H9 (cell line): ENCODE measurements around the gene SRGAP3. TPM values are rescaled to one million over a fixed set of nuclear protein-coding genes. Genes with fewer than 3 reads are reported as not detected.

ENCODE experiments used
- DNase-seq: peaks from one replicate; pipeline ENCODE4 v3.0.0-alpha.2; 2017
- H2AFZ ChIP-seq: one replicate; pipeline ENCODE4 v1.6.1; 2013; ENCODE audit warnings: mild to moderate bottlenecking, low read length, control low read depth, moderate library complexity
- H2AK5ac ChIP-seq: 2 replicates; pipeline ENCODE4 v1.6.1; 2013; ENCODE audit warnings: low read length, control low read depth, mixed read lengths; ENCODE audit not compliant: insufficient read length
- H2BK120ac ChIP-seq: one replicate; pipeline ENCODE4 v1.6.1; 2013; ENCODE audit warnings: low read depth, mild to moderate bottlenecking, low read length, control low read depth, inconsistent platforms; ENCODE audit not compliant: poor library complexity, severe bottlenecking
- H2BK12ac ChIP-seq: 2 replicates; pipeline ENCODE4 v1.6.1; 2013; ENCODE audit warnings: low read length, control low read depth, mixed read lengths, low read depth; ENCODE audit not compliant: insufficient read length
- H2BK15ac ChIP-seq: 2 replicates; pipeline ENCODE4 v1.6.1; 2013; ENCODE audit warnings: low read depth, low read length, control low read depth
- H2BK20ac ChIP-seq: one replicate; pipeline ENCODE4 v1.6.1; 2013; ENCODE audit warnings: low read depth, mild to moderate bottlenecking, low read length, control low read depth, inconsistent platforms; ENCODE audit not compliant: poor library complexity, severe bottlenecking
- H2BK5ac ChIP-seq: 2 replicates; pipeline ENCODE4 v1.6.1; 2013; ENCODE audit warnings: low read length, control low read depth, mixed read lengths; ENCODE audit not compliant: insufficient read length
- H3K14ac ChIP-seq: 2 replicates; pipeline ENCODE4 v1.6.1; 2013; ENCODE audit warnings: low read length, control low read depth; ENCODE audit not compliant: insufficient read depth
- H3K18ac ChIP-seq: 2 replicates; pipeline ENCODE4 v1.6.1; 2013; ENCODE audit warnings: low read depth, mild to moderate bottlenecking, mixed read lengths, low read length, control low read depth; ENCODE audit not compliant: insufficient read length
- H3K23ac ChIP-seq: 2 replicates; pipeline ENCODE4 v1.6.1; 2013; ENCODE audit warnings: low read length, control low read depth, mixed read lengths, low read depth; ENCODE audit not compliant: insufficient read length
- H3K23me2 ChIP-seq: 2 replicates; pipeline ENCODE4 v1.6.1; 2013; ENCODE audit warnings: low read depth, mild to moderate bottlenecking, mixed read lengths, low read length, control low read depth; ENCODE audit not compliant: insufficient read length, poor library complexity, severe bottlenecking
- H3K27ac ChIP-seq: 2 replicates; pipeline ENCODE4 v1.5.1; 2013; ENCODE audit warnings: low read length, control low read depth, mixed read lengths, low read depth; ENCODE audit not compliant: insufficient read length
- H3K27me3 ChIP-seq: 2 replicates; pipeline ENCODE4 v1.6.1; 2013; ENCODE audit warnings: low read length, control low read depth, inconsistent platforms; ENCODE audit not compliant: insufficient read depth
- H3K4ac ChIP-seq: 2 replicates; pipeline ENCODE4 v1.6.1; 2013; ENCODE audit warnings: low read depth, mild to moderate bottlenecking, control low read depth, inconsistent platforms, low read length, moderate library complexity
- H3K4me1 ChIP-seq: 2 replicates; pipeline ENCODE4 v1.6.1; 2013; ENCODE audit warnings: low read length, control low read depth, inconsistent platforms; ENCODE audit not compliant: insufficient read depth
- H3K4me2 ChIP-seq: 2 replicates; pipeline ENCODE4 v1.6.1; 2013; ENCODE audit warnings: low read length, control low read depth, mixed read lengths; ENCODE audit not compliant: insufficient read length, insufficient read depth
- H3K56ac ChIP-seq: 2 replicates; pipeline ENCODE4 v1.6.1; 2013; ENCODE audit warnings: low read depth, mild to moderate bottlenecking, mixed read lengths, low read length, control low read depth; ENCODE audit not compliant: insufficient read length
- H3K79me1 ChIP-seq: 2 replicates; pipeline ENCODE4 v1.6.1; 2013; ENCODE audit warnings: low read depth, mild to moderate bottlenecking, moderate library complexity, low read length, control low read depth, inconsistent platforms; ENCODE audit not compliant: insufficient read depth, poor library complexity, severe bottlenecking
- H3K79me2 ChIP-seq: 2 replicates; pipeline ENCODE4 v1.6.1; 2013; ENCODE audit warnings: low read length, control low read depth, inconsistent platforms; ENCODE audit not compliant: insufficient read depth
- H3K9ac ChIP-seq: 2 replicates; pipeline ENCODE4 v1.6.1; 2013; ENCODE audit warnings: low read length, control low read depth, mixed read lengths; ENCODE audit not compliant: insufficient read length; ENCODE audit errors: extremely low read depth
- H3K9me3 ChIP-seq: one replicate; pipeline ENCODE4 v1.6.1; 2013; ENCODE audit warnings: low read depth, low read length, inconsistent platforms; ENCODE audit not compliant: control insufficient read depth
- H3T11ph ChIP-seq: one replicate; pipeline ENCODE4 v1.6.1; 2013; ENCODE audit warnings: mild to moderate bottlenecking, low read length, control low read depth, inconsistent platforms
- H4K20me1 ChIP-seq: one replicate; pipeline ENCODE4 v1.6.1; 2013; ENCODE audit not compliant: control insufficient read depth, insufficient read length, insufficient read depth
- H4K5ac ChIP-seq: 2 replicates; pipeline ENCODE4 v1.6.1; 2013; ENCODE audit warnings: low read depth, mild to moderate bottlenecking, mixed read lengths, low read length, control low read depth; ENCODE audit not compliant: insufficient read length
- H4K8ac ChIP-seq: replicated peaks from 2 replicates; pipeline ENCODE4 v1.6.1; 2013; ENCODE audit warnings: low read length, control low read depth, mixed read lengths, low read depth; ENCODE audit not compliant: insufficient read length
- H4K91ac ChIP-seq: 2 replicates; pipeline ENCODE4 v1.6.1; 2013; ENCODE audit warnings: low read depth, mild to moderate bottlenecking, moderate library complexity, mixed read lengths, low read length, control low read depth; ENCODE audit not compliant: insufficient read length
- H3K27ac Mint-ChIP-seq, 3 experiments: 2 replicates in 2 of 3; 3 replicates in 1 of 3; pipeline ENCODE4 v1.8.0; 2020 to 2021; ENCODE audit warnings: mixed read lengths in 3 of 3, mild to moderate bottlenecking in 1 of 3, moderate library complexity in 1 of 3
- H3K27me3 Mint-ChIP-seq: 2 replicates; pipeline ENCODE4 v1.8.0; 2021; ENCODE audit warnings: low read depth, mild to moderate bottlenecking, moderate library complexity, mixed read lengths
- H3K36me3 Mint-ChIP-seq, 3 experiments: 2 replicates in 2 of 3; 3 replicates in 1 of 3; pipeline ENCODE4 v1.8.0; 2020 to 2021; ENCODE audit warnings: low read depth in 3 of 3, mixed read lengths in 3 of 3; ENCODE audit not compliant: insufficient read depth in 1 of 3
- H3K4me1 Mint-ChIP-seq, 2 experiments: 2 replicates each; pipeline ENCODE4 v1.8.0; 2020; ENCODE audit warnings: mixed read lengths in 2 of 2
- H3K4me3 Mint-ChIP-seq, 2 experiments: 2 replicates in 1 of 2; 3 replicates in 1 of 2; pipeline ENCODE4 v1.8.0; 2020 to 2021; ENCODE audit warnings: mild to moderate bottlenecking in 2 of 2, mixed read lengths in 2 of 2, moderate library complexity in 1 of 2
- H3K9me3 Mint-ChIP-seq, 2 experiments: 2 replicates in 1 of 2; 3 replicates in 1 of 2; pipeline ENCODE4 v1.8.0; 2020; ENCODE audit warnings: mild to moderate bottlenecking in 2 of 2, mixed read lengths in 2 of 2, moderate library complexity in 1 of 2
- CTCF ChIP-seq: fragments of 200-600 bp; sonication (generic); conservative IDR thresholded peaks from 3 replicates; pipeline ENCODE4 v1.8.0; 2021; ENCODE audit warnings: antibody characterized with exemption, mild to moderate bottlenecking
- WGBS: extraction: QIAGEN DNeasy Blood & Tissue Kit; methylation state at CpG from one replicate; pipeline ENCODE4 v1.1.7; 2013; ENCODE audit warnings: missing lambda C conversion rate, low lambda C conversion rate, mixed read lengths; ENCODE audit not compliant: insufficient read length; ENCODE audit errors: extremely low coverage; 5-methylcytosine and 5-hydroxymethylcytosine counted together
- total RNA-seq: library from RNA; stranded (reverse); gene quantifications from 2 replicates; pipeline ENCODE4 v1.2.1, GENCODE V29; 2021

SRGAP3 gene
- total RNA-seq, 1 experiment from 2014 or later = 3.4 TPM

- Histone ChIP-seq H3K56ac (no peak overlapping the region), H3K4ac (no peak overlapping the region), H2BK20ac (no peak overlapping the region), H2AFZ (no peak overlapping the region), H4K8ac (no peak overlapping the region), H3K9me3 (no peaks in the 10 kb centered on the region), H4K20me1 (no peaks in the 10 kb centered on the region), H4K91ac (no peak overlapping the region), H3K14ac (peak overlapping the region; percentile 57; the same call in 1 of the 2 replicates), H3K18ac (no peak overlapping the region), H3K4me1 (no peaks in the 10 kb centered on the region; the same call in 1 of the 2 replicates), H3K9ac (no peak overlapping the region), H2BK120ac (no peak overlapping the region), H3K27me3 (no peaks in the 10 kb centered on the region), H2BK5ac (no peak overlapping the region), H3K27ac (no peak overlapping the region), H3K23me2 (no peaks in the 10 kb centered on the region), H3K4me2 (no peak overlapping the region), H2BK15ac (no peak overlapping the region), H3K79me2 (no peaks in the 10 kb centered on the region), H3K23ac (no peak overlapping the region), H3K79me1 (no peaks in the 10 kb centered on the region), H2BK12ac (no peak overlapping the region), H4K5ac (no peak overlapping the region), H2AK5ac (no peak overlapping the region), H3T11ph (no peak overlapping the region)
- Mint-ChIP-seq H3K36me3 (0 out of 7 replicates have a peak, but pooled peaks cover 0 to 1% (median 0%) of the 10 kb centered on the region in 3 experiments), H3K27ac (no peak overlapping the region), H3K27me3 (peaks cover 30% of the 10 kb centered on the region), H3K9me3 (peaks cover 0 to 5% of the 10 kb centered on the region in 2 experiments; a peak in 3 of 5 replicates), H3K4me3 (no peak overlapping the region), H3K4me1 (peaks cover 4 to 8% of the 10 kb centered on the region in 2 experiments; a peak in 3 of 4 replicates)
- no peak for TF ChIP-seq CTCF
- no CpG with 5 or more reads among the region's 6 CpGs for WGBS
- DNase-seq = no peak
These were observed 272.8 kb downstream of the SRGAP3 start for GRCh38 chr3:8976540-8977182.
